Fibroblast of peridontal ligament (primary cell): Measurements from ENCODE around the gene DENND5B.

Experiments used
- DNase-seq: peaks from one replicate; pipeline ENCODE4 v3.0.0-alpha.2; 2010; ENCODE audit errors: extremely low read depth

The DENND5B gene

DNA sequence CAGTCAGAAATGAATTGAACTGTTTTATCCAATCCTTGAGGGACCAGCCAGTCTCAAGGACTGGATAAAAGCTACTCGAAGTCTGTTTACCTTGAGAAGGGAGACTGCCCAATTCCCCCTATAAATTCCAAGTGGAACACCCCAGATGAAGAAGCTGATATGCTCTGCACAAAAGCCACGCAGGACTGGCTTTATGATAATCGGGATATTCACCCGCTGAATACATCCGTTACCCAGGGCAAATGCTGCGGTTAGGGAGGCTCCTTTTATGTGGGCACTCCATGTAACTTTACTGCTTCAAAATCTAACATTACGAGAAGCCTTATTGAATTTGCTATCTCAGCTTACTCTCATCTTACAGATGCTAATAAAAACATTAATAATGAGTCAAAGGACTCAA is 119.1 kb downstream of the DENND5B start:
- no peak for DNase-seq

DNA sequence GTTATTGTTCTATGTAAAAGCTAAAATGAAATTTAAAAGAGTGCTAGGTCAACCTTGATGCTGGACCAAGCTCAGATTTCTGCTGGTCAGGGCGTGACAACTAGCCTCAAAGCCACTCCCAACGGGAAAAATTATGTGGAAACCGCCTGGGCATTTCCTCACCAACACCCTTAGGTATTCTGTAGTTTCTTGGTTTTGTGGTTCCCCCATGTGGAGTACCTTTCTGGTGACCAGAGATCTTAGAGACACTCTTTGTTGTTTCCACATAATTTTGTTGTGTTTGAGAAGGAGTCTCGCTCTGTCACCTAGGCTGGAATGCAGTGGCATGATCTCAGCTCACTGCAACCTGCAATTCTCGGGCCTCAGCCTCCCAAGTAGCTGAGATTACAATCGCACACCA is 119.9 kb downstream of the DENND5B start:
- DNase-seq: no peak

DNA sequence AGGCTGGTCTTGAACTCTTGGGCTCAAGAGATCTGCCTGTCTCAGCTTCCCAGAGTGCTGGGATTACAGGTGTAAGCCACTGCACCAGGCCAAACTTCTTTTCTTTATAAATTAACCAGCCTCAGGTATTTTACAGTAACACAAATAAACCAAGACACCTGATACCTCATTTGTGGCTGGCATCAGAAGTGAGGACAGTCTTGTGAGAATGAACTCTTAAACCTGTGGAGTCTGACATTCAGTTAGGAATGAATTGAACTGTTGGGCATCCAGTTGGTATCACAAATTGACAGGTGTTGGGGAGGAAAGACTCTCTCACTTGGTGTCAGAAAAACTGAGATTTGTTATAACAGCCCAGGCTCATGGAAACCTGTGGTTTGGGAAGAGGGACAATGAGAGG is 120.5 kb downstream of the DENND5B start:
- DNase-seq: no peak

DNA sequence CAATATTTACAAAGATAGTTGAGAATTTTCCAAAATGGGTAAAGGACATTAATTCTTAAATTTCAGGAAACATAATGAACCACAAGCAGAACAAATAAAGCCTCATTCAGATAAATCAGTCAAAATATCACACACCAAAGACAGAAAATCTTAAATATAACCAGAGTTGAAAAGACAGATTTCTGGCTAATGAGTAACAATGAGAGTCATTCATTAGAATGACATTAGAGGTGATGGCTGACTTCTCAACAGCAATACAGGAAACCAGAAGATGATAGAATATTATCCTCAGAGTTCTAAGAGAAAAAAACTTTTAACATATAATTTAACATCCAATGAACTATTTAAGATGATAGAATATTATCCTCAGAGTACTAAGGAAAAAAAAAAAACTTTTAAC is 124.2 kb downstream of the DENND5B start:
- no peak for DNase-seq

DNA sequence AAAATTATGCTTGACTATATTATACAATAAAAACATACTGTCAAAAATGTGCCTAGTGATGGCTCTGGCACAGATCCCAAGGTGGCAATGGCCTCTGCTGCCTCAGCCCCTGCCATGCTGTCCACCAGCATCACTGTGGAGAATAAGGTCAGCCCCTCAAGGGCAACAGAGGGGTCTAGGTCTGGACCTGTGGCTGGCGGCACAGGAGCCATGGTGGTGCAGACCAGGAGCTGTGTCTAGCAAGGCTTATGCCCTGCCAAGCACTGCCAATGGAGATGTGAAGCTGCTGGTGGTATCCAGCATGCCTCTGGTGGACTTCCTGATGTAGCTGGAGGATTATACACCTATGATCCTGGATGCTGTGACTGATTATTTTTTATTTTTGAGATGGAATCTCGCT is 125.9 kb downstream of the DENND5B start:
- DNase-seq: no peak

DNA sequence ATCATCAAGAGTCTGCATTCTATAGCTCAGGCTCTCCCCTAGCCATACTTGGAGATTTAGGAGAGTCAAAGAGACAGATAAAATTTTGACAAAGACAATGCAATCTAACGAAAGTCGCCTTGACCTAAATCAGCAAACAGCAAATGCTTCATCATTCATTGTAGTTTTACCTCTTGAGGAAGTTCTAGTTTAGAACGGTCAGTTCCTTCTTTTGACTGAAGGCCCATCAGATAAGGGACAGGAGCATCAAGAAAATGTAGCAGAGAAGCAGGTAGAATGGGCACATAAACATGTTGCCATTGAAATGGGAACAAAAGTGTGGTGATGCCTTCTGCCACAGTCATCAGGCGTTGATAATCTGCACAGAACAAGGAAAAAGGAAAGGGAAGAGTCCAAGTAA is 130.9 kb downstream of the DENND5B start:
- DNase-seq: no peak

DNA sequence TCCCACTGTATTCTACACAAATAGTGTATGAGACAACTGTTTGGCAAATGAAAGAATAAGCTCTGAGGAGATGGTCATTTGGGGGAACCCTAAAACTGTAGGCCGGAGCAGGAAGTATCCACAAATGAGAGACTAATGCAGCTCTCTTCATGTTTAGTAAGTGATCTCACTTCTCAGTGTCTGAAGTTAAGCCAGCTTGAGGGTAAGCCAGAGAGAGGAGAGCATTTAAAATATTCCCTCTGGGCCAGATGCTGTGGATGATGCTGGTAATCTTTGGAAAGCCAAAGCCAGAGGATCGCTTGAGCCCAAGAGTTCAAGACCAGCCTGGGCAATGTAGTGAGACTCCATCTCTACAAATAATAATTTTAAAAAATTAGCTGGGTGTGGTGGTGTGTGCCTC is 134.4 kb downstream of the DENND5B start:
- peak; percentile 9 for DNase-seq

DNA sequence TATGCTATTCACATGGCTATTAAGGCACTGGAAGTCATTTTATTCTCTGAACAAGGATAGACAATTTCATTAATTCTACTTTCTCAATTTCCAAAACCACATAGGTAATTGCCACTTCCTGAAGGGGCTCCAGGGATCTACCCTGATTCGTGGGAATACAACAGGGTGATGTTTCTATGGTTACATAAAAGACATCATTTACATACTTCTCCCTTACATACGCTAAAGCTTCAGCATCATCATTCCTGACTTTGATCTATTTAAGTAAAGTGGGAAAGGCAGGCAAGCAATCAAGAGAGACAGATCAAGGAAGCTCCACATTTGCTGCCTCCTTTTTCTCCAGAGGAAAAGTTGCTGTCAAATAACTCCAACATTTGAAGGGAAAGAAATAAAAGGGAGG is 146.2 kb downstream of the DENND5B start:
- no peak for DNase-seq

DNA sequence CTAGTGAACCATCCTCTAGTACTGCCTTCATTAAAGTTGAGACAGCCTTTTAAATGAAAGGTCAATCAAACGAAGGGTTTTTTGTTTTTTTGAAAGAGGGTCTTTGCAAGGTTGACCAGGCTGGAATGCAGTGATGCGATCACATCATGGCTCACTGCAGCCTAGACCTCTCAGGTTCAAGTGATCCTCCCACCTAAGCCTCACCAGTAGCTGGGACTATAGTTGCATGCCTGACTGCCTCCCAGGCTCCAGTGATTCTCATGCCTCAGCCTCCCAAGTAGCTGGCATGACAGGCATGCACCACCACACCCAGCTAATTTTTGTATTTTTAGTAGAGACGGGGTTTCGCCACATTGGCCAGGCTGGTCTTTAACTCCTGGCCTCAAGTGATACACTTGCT is 150.3 kb downstream of the DENND5B start:
- DNase-seq: no peak

DNA sequence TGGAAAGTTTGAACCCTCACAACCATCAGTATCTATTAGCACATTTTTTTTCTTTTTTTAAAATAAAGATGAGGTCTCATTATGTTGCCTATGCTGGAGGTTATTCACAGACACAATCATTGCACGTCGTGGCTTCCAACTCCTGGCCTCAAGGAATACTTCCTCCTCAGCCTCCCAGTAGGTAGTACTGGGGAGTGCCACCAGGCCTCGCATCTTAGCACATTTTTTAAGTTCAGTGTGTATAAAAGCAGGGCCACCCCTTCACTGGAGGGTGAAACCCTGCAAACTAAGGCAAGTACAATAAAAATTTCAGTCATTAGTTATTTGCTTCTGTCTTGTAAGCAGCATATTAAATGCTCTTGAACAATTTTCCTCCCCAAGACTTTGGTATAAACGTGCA is 150.8 kb downstream of the DENND5B start:
- no peak for DNase-seq

DNA sequence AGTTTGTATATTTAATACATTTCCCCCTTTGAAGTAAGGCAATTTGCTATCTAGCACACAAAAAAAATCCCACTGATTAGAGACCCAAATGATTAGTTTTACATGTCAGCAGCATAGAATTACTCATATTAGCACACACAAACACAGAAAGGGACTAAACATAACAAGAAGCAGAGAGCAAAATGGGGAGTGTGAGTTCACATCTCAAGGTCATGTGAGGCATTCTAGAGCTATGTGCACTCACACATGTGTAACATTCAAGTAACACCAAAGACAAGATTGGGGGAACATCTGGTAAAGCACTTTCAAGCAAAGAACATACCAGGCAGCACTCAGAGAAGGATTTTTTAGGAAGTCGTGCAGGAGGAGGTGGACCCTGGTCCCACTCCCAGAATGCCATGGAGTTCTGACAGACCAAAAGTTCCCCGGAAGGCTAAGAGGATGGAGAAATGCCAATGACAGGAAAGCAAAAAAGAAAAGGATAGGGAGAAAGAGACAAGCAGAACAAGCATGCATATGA is 159.2 kb downstream of the DENND5B start:
- DNase-seq: peak; percentile 33

DNA sequence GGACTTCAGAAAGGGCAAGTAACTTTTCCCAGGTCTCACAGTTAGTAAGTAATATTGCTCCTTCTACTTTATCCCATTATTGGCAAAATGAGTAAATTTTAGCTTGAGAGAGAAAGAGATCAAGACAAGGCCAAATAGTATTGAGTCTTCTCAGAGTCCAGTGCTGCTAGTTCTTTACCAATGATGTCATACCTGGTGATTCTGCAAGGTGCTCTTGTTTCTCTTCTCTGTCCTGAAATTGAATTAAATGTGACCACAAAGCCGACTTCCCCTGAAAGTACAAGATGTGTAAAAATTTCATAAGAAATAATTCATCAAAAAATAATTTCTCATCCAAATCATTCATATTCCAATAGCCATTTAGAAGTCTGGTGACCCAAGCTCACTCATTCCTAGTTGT is 167.5 kb downstream of the DENND5B start:
- no peak for DNase-seq

DNA sequence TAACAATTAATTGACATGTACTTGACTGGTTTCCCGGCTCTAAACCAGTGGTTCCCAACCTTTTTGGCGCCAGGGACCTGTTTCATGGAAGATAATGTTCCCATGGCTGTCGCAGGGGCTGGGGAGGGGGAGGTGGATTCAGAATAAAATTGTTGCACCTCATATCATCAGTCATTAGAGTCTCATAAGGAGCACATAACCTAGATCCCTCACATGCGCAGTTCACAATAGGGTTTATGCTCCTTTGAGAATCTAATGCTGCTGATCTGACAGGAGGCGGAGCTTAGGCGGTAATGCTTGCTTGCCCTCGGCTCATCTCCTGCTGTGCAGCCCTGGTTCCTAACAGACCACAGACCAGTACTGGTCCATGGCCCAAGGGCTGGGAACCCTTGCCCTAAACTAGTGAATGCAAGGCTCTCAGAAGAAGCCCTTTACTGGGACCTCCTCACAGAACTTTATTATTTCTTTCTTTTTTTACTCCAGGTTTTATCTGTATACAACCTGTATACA is 178.6 kb downstream of the DENND5B start:
- no peak for DNase-seq

DNA sequence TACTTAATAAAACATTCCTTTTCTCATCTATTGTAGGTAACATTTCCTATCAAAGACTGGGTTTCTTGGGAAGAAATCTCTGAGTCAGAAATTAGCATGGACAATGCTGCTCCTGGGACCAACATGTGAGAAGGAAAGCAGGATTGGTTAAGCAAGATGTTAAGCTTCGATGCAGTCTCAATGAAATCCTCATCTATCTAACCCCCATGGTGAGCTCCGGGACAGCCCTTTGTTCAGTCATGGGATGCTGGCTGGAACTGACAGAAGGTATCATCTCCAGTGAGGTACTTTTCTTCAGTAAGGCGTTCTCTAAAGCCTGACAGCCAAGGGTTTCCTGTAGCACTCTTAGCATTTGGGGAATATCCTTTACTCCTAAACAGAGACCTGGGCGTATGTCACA is 182.2 kb downstream of the DENND5B start:
- DNase-seq: no peak

DNA sequence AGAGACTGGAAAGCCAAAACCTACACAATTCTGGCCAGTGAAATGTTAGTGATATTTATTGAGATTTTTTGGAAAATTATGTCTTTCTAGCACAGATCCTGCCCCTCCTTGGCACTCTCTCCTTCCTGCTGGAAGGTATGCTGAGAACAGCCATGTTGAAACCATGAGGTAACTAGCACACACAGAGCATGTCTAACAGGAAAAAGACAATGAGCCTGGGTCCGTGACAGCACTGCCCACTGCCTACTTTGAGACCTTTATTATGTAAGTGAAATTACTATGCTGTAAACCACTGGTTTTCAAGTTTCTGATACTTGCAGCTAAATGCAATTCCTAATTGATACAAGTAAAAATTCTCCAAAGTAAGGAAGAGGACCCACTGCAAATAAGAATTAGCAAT is 183.4 kb downstream of the DENND5B start:
- DNase-seq: no peak

DNA sequence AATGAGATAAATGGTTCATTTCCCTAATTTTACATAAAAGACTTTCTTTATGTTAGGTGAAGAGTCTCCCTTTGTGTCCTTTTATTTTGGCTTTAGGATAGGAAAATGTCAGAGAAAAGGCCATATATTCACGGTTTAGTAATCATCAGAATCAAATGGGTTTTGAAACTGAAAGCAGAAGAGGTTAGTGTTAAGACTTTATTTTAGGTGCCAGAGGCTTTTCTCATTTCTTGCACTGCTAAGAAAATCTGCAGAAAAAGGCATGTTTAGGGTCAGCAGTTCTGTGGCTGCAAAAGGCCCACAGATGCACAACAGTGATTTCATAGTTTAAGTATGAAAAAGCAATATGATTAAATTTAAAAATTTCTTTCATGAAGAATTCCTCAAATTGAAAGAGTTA is 184.6 kb downstream of the DENND5B start:
- peak; percentile 29 for DNase-seq

DNA sequence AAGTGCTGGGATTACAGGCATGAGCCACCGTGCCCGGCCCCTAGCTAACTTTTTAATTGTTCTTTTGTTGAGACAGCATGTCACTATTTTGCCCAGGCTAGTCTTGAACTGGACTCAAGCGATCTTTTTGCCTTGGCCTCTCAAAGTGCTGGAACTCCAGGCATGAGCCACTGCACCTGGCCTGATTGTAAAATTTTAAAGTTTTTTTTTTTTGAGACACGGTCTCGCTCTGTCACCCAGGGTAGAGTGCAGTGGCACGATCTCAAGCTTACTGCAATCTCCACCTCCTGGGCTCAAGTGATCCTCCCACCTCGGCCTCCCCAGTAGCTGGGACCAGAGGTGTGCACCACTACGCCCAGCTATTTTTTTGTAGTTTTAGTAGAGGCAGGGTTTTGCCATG is 185.9 kb downstream of the DENND5B start:
- no peak for DNase-seq

DNA sequence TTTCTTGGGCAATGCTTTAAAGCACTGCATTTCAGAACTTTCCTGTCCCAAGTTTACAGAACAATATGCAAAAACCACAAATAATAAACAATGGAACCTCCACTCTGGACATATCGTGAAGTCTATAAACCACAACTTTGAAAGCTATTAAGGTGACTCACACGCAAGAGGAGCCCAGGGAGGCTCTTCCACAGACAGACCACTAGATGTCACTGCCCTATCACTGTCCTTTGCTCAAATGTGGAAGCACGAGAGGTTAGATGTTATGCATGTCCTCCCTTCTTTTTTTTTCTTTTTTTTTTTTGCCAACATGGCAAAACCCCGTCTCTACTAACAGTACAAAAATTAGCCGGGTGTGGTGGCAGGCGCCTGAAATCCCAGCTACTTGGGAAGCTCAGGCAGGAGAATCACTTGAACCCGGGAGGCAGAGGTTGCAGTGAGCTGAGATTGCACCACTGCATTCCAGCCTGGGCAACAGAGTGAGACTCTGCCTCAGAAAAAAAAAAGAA is 187.8 kb downstream of the DENND5B start:
- peak; percentile 95 for DNase-seq

DNA sequence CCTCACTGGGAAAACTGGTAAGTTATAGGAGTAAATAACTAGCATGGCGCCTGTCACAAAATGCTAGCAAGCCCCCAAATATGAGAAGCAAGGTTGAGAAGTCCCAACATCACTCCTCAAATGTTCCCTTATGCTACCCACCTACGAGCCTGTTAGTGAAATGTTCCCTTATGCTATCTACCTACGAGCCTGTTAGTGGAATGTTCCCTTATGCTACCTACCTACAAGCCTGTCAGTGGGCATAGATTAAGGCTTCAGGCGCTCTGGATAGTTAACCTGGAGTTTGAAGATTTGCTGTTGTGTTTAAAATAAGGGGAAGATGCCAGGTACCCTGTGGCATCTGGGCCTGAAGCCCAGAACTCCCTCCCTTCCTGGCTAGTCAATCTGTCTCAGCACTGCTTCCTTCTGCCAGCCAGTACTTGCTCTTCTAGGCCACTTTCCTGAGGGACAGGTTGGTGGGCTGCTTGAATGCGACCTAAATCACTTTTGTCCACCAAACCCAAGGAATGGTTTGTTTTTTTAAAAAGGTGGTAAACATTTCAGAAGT is 197.9 kb downstream of the DENND5B start:
- DNase-seq: no peak

DNA sequence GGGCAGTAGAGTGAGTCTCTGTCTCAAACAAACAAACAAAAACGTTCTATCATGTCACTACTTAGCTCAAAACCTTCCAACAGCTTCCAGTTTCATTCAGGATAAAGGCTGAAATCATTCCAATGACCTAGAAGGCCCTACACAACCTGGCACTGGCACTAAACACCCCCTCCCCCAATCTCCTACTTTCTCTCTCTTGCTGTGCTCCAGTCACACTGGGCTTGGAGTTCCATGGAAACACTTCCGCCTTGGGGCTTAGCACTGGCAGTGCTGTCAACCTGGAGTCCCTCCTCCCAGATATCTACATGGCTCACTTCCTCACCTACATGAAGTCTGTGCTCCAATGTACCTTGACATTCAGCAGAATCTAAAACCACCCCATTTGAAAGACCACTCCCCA is 199.9 kb downstream of the DENND5B start:
- DNase-seq: no peak

DNA sequence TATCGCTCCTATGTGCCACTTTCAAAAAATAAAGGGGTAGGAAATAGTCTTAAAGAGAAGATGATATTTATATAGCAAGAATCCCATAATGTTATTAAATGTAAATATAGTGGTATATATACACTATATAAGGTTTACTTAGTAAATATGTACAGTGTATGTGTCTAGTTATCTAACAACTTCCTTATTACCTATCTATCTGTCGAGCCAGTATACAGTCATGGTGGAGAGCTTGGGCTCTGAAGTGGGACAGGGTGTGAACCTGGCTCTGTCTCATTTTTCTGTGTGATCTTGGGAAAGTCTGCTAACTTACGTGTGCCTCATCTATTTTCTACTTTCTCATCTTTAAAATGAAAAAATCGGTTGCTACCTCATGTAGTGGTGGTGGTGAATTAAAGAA is 202.2 kb downstream of the DENND5B start:
- no peak for DNase-seq

DNA sequence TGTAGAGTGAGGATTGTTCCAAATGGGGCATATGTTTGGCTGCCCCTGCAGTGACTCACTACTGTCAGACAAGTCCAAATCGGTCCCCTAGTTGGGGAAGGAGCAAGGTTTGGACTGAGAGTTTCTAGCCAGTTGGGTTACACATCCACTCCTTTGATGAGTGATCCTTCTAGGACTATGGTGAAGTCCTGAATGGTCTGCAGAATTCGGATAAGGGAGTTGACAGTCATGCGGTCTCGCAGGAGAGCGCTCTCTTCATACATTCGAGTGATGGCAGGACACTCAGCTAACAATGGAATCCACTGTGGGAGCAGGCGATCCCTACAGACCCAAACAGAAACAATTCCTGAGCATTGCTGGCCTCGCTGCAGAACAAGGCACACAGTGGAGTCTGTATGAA is 203.5 kb downstream of the DENND5B start:
- DNase-seq: no peak

DNA sequence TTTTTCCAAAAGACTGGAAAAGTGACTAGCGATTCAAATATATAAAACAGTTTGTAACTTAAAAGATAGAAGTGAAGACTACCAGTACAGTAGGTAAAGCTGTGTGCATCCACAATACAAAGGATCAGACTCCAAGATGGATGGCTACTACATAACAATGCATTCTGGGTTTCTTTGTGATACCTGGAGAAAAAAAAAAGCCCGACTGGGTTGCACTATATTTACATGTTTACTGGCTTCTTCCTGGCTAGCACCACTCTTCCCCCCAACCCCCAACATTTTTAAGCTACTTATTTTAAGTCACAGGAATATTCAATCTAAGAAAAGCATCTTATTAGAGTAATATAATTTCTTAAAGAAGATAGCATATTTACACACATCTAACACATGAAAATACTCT is 203.9 kb downstream of the DENND5B start:
- DNase-seq: no peak

DNA sequence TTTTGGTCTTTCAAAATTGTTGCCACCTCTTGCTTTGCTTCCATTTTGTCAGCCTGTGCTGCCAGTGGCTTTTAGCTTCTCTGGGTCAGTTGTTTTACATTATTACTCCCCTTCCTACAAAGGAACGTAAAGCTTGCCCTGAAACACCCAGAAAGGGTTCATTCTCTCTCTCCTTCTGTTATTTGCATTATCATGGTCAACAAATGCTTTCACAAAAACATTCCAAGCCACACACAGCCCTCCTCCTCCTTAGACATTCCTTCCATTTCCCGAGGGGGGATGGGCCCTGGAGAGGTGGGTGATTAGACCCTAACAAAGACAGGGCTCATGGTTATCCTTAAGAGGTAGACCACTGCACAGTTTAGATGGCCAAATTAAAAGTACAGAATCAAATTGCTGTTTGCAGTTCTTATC is 204.6 kb downstream of the DENND5B start:
- no peak for DNase-seq
